HCT116 (cell line): ENCODE measurements around the gene SLC6A3. TPM values are rescaled to one million over a fixed set of nuclear protein-coding genes. Genes with fewer than 3 reads are reported as not detected.

Source experiments
- ATAC-seq: fragments of 200-7000 bp; cut with Tn5 transposase; 2 replicates; pipeline ENCODE4 v1.9.1; 2020; ENCODE audit warnings: mild to moderate bottlenecking, moderate library complexity
- BruUV-seq: library from RNA; stranded (reverse); fragments of 400-500 nt; replicated peaks from 2 replicates; lab custom pipeline; 2021; lab: Mats Ljungman, UMichigan
- CTCF ChIA-PET: fragments of 300-600 bp; sonication (Branson Sonifier 250); formaldehyde crosslinking; loops from one replicate; lab custom pipeline; 2021; ENCODE audit warnings: antibody characterized with exemption; lab: Charles Lee
- POLR2A ChIA-PET: fragments of 300-600, 350-600 bp; sonication (Branson Sonifier 250); formaldehyde crosslinking; loops from one replicate; lab custom pipeline; 2021; ENCODE audit warnings: antibody characterized with exemption; lab: Charles Lee
- RAD21 ChIA-PET, 2 experiments: fragments of 300-600 bp; sonication (Branson Sonifier 250); formaldehyde crosslinking; loops; one replicate each; lab custom pipeline; 2023; ENCODE audit warnings: low total read pairs in 2 of 2; ENCODE audit not compliant: uncharacterized antibody in 2 of 2, unreplicated experiment in 2 of 2, low non-redundant PET in 1 of 2; lab: Charles Lee
- DNase-seq: peaks from one replicate; pipeline ENCODE4 v3.0.0-alpha.2; 2010; ENCODE audit warnings: low read depth, low spot score
- H2AFZ ChIP-seq: fragments of 200-600 bp; shearing (Covaris generic), sonication (generic); 2 replicates; pipeline ENCODE4 v1.6.1; 2017; ENCODE audit warnings: low read depth, mixed run types, mixed read lengths, antibody characterized with exemption, low read length; ENCODE audit not compliant: poor library complexity, severe bottlenecking
- H3K27ac ChIP-seq: 2 replicates; pipeline ENCODE4 v1.5.1; 2012; ENCODE audit warnings: low read depth, low read length
- H3K27me3 ChIP-seq: fragments of 200-600 bp; sonication (generic); 2 replicates; pipeline ENCODE4 v1.6.1; 2016; ENCODE audit warnings: mixed run types, low read length, mixed read lengths; ENCODE audit not compliant: insufficient read depth
- H3K36me3 ChIP-seq, 2 experiments: fragments of 200-500 bp in 1 of 2; fragments of 200-600 bp in 1 of 2; sonication (Bioruptor generic) in 1 of 2; sonication (generic) in 1 of 2; 2 replicates each; pipeline versions ENCODE4 v1.5.1 to v1.6.1; 2014 to 2016; ENCODE audit warnings: low read length in 2 of 2, inconsistent platforms in 1 of 2, mixed read lengths in 1 of 2, mixed run types in 1 of 2; ENCODE audit not compliant: insufficient read depth in 2 of 2, control insufficient read depth in 1 of 2
- H3K4me1 ChIP-seq, 2 experiments: fragments of 200-600 bp in 1 of 2; sonication (generic) in 1 of 2; 2 replicates each; pipeline versions ENCODE4 v1.5.1 to v1.6.1; 2012 to 2017; ENCODE audit warnings: low read length in 2 of 2, inconsistent platforms in 1 of 2, mild to moderate bottlenecking in 1 of 2, mixed read lengths in 1 of 2, mixed run types in 1 of 2, moderate library complexity in 1 of 2; ENCODE audit not compliant: insufficient read depth in 2 of 2, control insufficient read depth in 1 of 2
- H3K4me2 ChIP-seq: fragments of 200-600 bp; sonication (generic); 2 replicates; pipeline ENCODE4 v1.6.1; 2017; ENCODE audit warnings: mixed run types, low read length, mixed read lengths
- H3K4me3 ChIP-seq, 2 experiments: fragments of 200-600 bp in 1 of 2; sonication (generic) in 1 of 2; replicated peaks in 1 of 2; 2 replicates each; pipeline ENCODE4 v1.5.1; 2011 to 2016; ENCODE audit warnings: low read length in 2 of 2, control low read depth in 1 of 2, low read depth in 1 of 2, mild to moderate bottlenecking in 1 of 2, mixed read lengths in 1 of 2, mixed run types in 1 of 2
- H3K79me2 ChIP-seq: fragments of 200-600 bp; sonication (generic); 2 replicates; pipeline ENCODE4 v1.6.1; 2017; ENCODE audit warnings: mild to moderate bottlenecking, mixed run types, low read length, moderate library complexity, mixed read lengths; ENCODE audit not compliant: insufficient read depth
- H3K9ac ChIP-seq: fragments of 200-600 bp; sonication (generic); 2 replicates; pipeline ENCODE4 v1.6.1; 2016; ENCODE audit warnings: low read length, mixed read lengths
- H3K9me2 ChIP-seq: fragments of 200-600 bp; sonication (generic), shearing (Covaris generic); 2 replicates; pipeline ENCODE4 v1.6.1; 2017; ENCODE audit warnings: mixed run types, mild to moderate bottlenecking, moderate library complexity; ENCODE audit not compliant: insufficient read depth
- H3K9me3 ChIP-seq, 2 experiments: fragments of 200-500 bp in 1 of 2; fragments of 200-600 bp in 1 of 2; sonication (Bioruptor generic) in 1 of 2; sonication (generic) in 1 of 2; 2 replicates each; pipeline ENCODE4 v1.6.1; 2014 to 2017; ENCODE audit warnings: low read length in 2 of 2, mixed read lengths in 2 of 2, inconsistent platforms in 1 of 2, low read depth in 1 of 2, mild to moderate bottlenecking in 1 of 2, mixed run types in 1 of 2, moderate library complexity in 1 of 2; ENCODE audit not compliant: control insufficient read depth in 1 of 2, insufficient read depth in 1 of 2
- H4K20me1 ChIP-seq: fragments of 200-600 bp; sonication (generic), shearing (Covaris generic); 2 replicates; pipeline ENCODE4 v1.6.1; 2017; ENCODE audit warnings: mixed run types, mild to moderate bottlenecking, moderate library complexity; ENCODE audit not compliant: insufficient read depth
- CEBPB ChIP-seq: IDR thresholded peaks from 2 replicates; pipeline ENCODE4 v1.6.1; 2012; ENCODE audit warnings: low read depth
- EGR1 ChIP-seq: IDR thresholded peaks from 2 replicates; pipeline ENCODE4 v1.6.1; 2012; ENCODE audit warnings: low read depth
- EZH2 ChIP-seq: fragments of 200-600 bp; sonication (generic); IDR thresholded peaks from 2 replicates; pipeline ENCODE4 v1.6.1; 2017; ENCODE audit warnings: antibody characterized with exemption, mixed run types
- EZH2phosphoT487 ChIP-seq: fragments of 200-600 bp; IDR thresholded peaks from 2 replicates; pipeline ENCODE4 v1.6.1; 2018; ENCODE audit warnings: antibody characterized with exemption, borderline replicate concordance
- JUND ChIP-seq: IDR thresholded peaks from 2 replicates; pipeline ENCODE4 v1.6.1; 2012
- POLR2A ChIP-seq: IDR thresholded peaks from 2 replicates; pipeline ENCODE4 v1.7.0; 2011; ENCODE audit warnings: borderline replicate concordance; ENCODE audit not compliant: insufficient read depth, insufficient read length; ENCODE audit errors: extremely low read depth
- POLR2AphosphoS5 ChIP-seq: IDR thresholded peaks from 2 replicates; pipeline ENCODE4 v1.6.1; 2011; ENCODE audit warnings: mild to moderate bottlenecking, low read depth, low read length, moderate library complexity
- REST ChIP-seq: IDR thresholded peaks from 2 replicates; pipeline ENCODE4 v1.6.1; 2012; ENCODE audit warnings: low read depth
- SIN3A ChIP-seq: IDR thresholded peaks from 2 replicates; pipeline ENCODE4 v1.6.1; 2012; ENCODE audit warnings: low read depth
- SP1 ChIP-seq: IDR thresholded peaks from 2 replicates; pipeline ENCODE4 v1.6.1; 2012; ENCODE audit warnings: low read depth
- SRF ChIP-seq: IDR thresholded peaks from 2 replicates; pipeline ENCODE4 v1.6.1; 2012; ENCODE audit warnings: low read depth
- TCF7L2 ChIP-seq: IDR thresholded peaks from 2 replicates; pipeline ENCODE4 v1.7.0; 2011; ENCODE audit warnings: borderline replicate concordance, inconsistent platforms; ENCODE audit not compliant: insufficient read depth, insufficient read length; ENCODE audit errors: extremely low read depth
- ZBTB33 ChIP-seq: IDR thresholded peaks from 2 replicates; pipeline ENCODE4 v1.6.1; 2011; ENCODE audit warnings: mild to moderate bottlenecking, low read length, moderate library complexity; ENCODE audit not compliant: insufficient replicate concordance; ENCODE audit errors: extremely low read depth
- ZFX ChIP-seq: fragments of 450-650 bp; IDR thresholded peaks from 2 replicates; pipeline ENCODE4 v1.6.1; 2017
- ZNF274 ChIP-seq: fragments of 200-500 bp; sonication (Bioruptor generic); IDR thresholded peaks from 2 replicates; pipeline ENCODE4 v1.6.1; 2014; ENCODE audit warnings: mild to moderate bottlenecking, low read depth, low read length, inconsistent platforms
- intact Hi-C: fragments of 100-400 bp; cut with micrococcal nuclease; formaldehyde crosslinking; loops from 2 replicates; pipeline ENCODE4 v1.10.0; 2022
- total RNA-seq: library from RNA; stranded (reverse); gene quantifications from one replicate; pipeline ENCODE4 v1.2.1, GENCODE V29; 2021; ENCODE audit not compliant: unreplicated experiment
- TF ChIP-seq, protein P1 (sequence below), 3 experiments: fragments of 200-600 bp in 1 of 3; sonication (generic) in 1 of 3; IDR thresholded peaks in 2 of 3; conservative IDR thresholded peaks in 1 of 3; 2 replicates each; pipeline ENCODE4 v1.5.1; 2012 to 2017; ENCODE audit warnings: low read depth in 2 of 3, low read length in 2 of 3, antibody characterized with exemption in 1 of 3, borderline replicate concordance in 1 of 3, control low read depth in 1 of 3, mild to moderate bottlenecking in 1 of 3, mixed read lengths in 1 of 3, mixed run types in 1 of 3, moderate library complexity in 1 of 3; ENCODE audit not compliant: insufficient read depth in 1 of 3
- TF ChIP-seq, protein P2 (sequence below): IDR thresholded peaks from 2 replicates; pipeline ENCODE4 v1.6.1; 2012

Gene SLC6A3
- total RNA-seq, 1 experiment from 2014 or later, result not detected

GRCh38 chr5:1371218-1371971 lies 73.8 kb downstream of the SLC6A3 start (continued):
- TF ChIP-seq POLR2AphosphoS5, result no peak
- TF ChIP-seq ZFX, result no peak
- no peak for TF ChIP-seq JUND

DNA sequence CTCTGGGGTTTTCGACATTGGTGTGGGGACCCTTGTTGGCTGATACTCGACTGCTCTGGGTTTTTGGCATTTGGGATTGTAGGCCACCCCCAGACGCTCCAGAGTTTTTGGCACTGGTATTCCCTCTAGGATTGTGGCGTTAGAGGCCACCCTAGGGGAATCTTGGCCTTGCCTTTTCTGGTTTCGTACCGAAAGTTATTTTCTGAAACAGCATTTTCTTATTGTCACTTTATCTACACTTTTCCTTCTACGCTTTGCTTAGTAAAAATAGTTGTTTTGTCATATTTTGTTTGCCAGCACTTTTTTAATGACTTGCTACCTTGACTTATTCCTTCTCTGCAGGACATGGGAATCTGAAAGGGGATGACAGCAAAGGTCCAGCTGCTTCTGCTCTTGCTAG lies 75.2 kb downstream of the SLC6A3 start:
- H2AFZ ChIP-seq, result no peak overlapping the region
- intact Hi-C loops, result no loop called here
- ChIA-PET RAD21 (no interaction called here), POLR2A (no interaction called here), CTCF (interaction anchor here (0.6 kb wide), 1 partner anchor 134 kb away, joined by 3 read pairs; no protein-coding TSS in a partner anchor)
- no peaks in the 10 kb centered on the region for H3K9me3 ChIP-seq
- no peak overlapping the region for H3K4me2 ChIP-seq
- no peak overlapping the region for H3K9ac ChIP-seq
- no peak for ATAC-seq
- no peaks in the 10 kb centered on the region for H3K36me3 ChIP-seq
- no peak for DNase-seq
- peaks cover 24% of the 10 kb centered on the region; the same call in 1 of the 2 replicates for H3K27me3 ChIP-seq
- no peaks in the 10 kb centered on the region for H3K9me2 ChIP-seq
- 0 out of 2 replicates have a peak, but pooled peaks cover 3% of the 10 kb centered on the region for H4K20me1 ChIP-seq
- peaks cover 6 to 9% of the 10 kb centered on the region in 2 experiments; a peak in 3 of 4 replicates for H3K4me1 ChIP-seq
- no peak overlapping the region for H3K4me3 ChIP-seq
- H3K79me2 ChIP-seq, result no peaks in the 10 kb centered on the region
- BruUV-seq, result no TSS peak
- H3K27ac ChIP-seq, result no peak overlapping the region
- TF ChIP-seq, protein P1, sequence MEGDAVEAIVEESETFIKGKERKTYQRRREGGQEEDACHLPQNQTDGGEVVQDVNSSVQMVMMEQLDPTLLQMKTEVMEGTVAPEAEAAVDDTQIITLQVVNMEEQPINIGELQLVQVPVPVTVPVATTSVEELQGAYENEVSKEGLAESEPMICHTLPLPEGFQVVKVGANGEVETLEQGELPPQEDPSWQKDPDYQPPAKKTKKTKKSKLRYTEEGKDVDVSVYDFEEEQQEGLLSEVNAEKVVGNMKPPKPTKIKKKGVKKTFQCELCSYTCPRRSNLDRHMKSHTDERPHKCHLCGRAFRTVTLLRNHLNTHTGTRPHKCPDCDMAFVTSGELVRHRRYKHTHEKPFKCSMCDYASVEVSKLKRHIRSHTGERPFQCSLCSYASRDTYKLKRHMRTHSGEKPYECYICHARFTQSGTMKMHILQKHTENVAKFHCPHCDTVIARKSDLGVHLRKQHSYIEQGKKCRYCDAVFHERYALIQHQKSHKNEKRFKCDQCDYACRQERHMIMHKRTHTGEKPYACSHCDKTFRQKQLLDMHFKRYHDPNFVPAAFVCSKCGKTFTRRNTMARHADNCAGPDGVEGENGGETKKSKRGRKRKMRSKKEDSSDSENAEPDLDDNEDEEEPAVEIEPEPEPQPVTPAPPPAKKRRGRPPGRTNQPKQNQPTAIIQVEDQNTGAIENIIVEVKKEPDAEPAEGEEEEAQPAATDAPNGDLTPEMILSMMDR (IDR thresholded peaks at IDR 0.05 in 2 of 3, conservative IDR thresholded peaks at IDR 0.05 in 1 of 3; ENCODE audit: borderline replicate concordance in 1 of 3, insufficient read depth in 1 of 3, low read depth in 2 of 3, low read length in 2 of 3), result no peak
- TF ChIP-seq REST (no peak), CEBPB (no peak), SP1 (no peak), POLR2A (no peak), SRF (no peak), SIN3A (no peak), ZFX (no peak), EZH2 (no peak), EGR1 (no peak), ZBTB33 (no peak), ZNF274 (no peak), POLR2AphosphoS5 (no peak), EZH2phosphoT487 (no peak), TCF7L2 (no peak)
- TF ChIP-seq, protein P2, sequence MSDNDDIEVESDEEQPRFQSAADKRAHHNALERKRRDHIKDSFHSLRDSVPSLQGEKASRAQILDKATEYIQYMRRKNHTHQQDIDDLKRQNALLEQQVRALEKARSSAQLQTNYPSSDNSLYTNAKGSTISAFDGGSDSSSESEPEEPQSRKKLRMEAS, result no peak
